Esophagus squamous epithelium (tissue), 4 donors: ENCODE data around the gene PTDSS2.

Experiments
- CTCF ChIP-seq, 6 experiments: fragments of 450-650 bp in 4 of 6; fragments of 200-600 bp in 2 of 6; sonication (generic) in 2 of 6; IDR thresholded peaks; one replicate each; pipeline ENCODE4 v1.5.1; 2016 to 2019; ENCODE audit warnings: antibody characterized with exemption in 6 of 6, mild to moderate bottlenecking in 4 of 6, moderate library complexity in 4 of 6
- POLR2A ChIP-seq, 4 donors: fragments of 450-650 bp; IDR thresholded peaks; one replicate each; pipeline ENCODE4 v1.6.1; 2017; ENCODE audit warnings: antibody characterized with exemption in 4 of 4, mild to moderate bottlenecking in 4 of 4, moderate library complexity in 3 of 4

- TF ChIP-seq CTCF (IDR thresholded peaks at IDR 0.05), result no peak
- no peak for TF ChIP-seq POLR2A (IDR thresholded peaks at IDR 0.05)
Measured at GRCh38 chr11:477052-477715, 27.1 kb downstream of the PTDSS2 start.
